ENCODE results near the gene AKT3. TPM values are rescaled to one million over a fixed set of nuclear protein-coding genes. Genes with fewer than 3 reads are reported as not detected.

The AKT3 gene
- total RNA-seq, 2 experiments from 2014 or later, result 28.3 to 31.5 TPM

DNA sequence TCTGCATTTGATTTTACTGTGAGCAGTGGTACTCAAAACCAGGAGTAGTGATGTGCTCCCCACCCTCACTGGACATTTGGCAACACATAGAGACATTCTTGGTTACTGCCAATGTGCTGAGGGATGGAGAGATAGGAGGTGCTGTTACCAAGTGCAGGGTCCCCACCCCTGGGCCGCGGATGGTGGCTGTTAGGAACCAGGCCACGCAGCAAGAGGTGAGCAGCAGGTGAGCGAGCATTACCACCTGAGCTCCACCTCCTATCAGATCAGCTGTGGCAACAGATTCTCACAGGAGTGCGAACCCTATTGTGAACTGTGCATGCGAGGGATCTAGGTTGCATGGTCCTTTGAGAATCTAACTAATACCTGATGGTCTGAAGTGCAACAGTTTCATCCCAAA, 95.7 kb downstream of the AKT3 start:
- H3K27me3 Mint-ChIP-seq, result no peaks in the 10 kb centered on the region
- no peak for DNase-seq
- POLR2A ChIA-PET, result no interaction called here
- H3K4me1 Mint-ChIP-seq, result peaks cover 2% of the 10 kb centered on the region
- no peaks in the 10 kb centered on the region for H3K36me3 Mint-ChIP-seq (ENCODE audit: low read depth)
- no peak overlapping the region for H3K27ac Mint-ChIP-seq
- H3K9me3 Mint-ChIP-seq, result no peaks in the 10 kb centered on the region
- H3K4me3 Mint-ChIP-seq, result no peak overlapping the region
- CTCF ChIA-PET, result interaction anchor here (1.3 kb wide), 1 partner anchor 13 kb away, joined by 3 read pairs; no protein-coding TSS in a partner anchor

DNA sequence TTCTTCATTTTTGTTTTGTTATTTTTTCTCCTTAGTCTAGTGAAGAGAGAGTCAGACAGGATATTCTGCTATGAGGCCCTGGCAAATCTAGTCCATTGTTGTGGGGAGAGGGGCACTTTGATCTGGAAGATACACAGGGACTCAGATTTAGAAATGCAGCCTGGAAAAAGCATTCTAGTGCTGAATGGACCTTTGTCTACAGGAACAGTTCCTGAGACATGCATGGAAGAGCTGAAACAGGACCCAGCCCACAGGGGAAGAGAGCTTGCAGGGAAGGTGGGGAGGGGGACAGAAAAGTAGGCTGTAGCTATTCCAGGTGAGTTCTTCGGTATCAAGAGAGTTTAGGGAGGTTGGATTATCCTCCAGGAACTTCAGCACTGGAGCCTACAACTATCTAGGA, 98.5 kb downstream of the AKT3 start:
- Mint-ChIP-seq H3K36me3 (ENCODE audit: low read depth) (no peaks in the 10 kb centered on the region), H3K27ac (no peak overlapping the region), H3K4me3 (no peak overlapping the region), H3K27me3 (no peaks in the 10 kb centered on the region), H3K4me1 (peaks cover 2% of the 10 kb centered on the region), H3K9me3 (no peaks in the 10 kb centered on the region)
- ChIA-PET CTCF (interaction anchor here (0.6 to 1.1 kb wide), 3 partner anchors 278 to 408 kb away, joined by 3 to 6 read pairs (median 3); no protein-coding TSS in a partner anchor), POLR2A (no interaction called here)
- no peak for DNase-seq

DNA sequence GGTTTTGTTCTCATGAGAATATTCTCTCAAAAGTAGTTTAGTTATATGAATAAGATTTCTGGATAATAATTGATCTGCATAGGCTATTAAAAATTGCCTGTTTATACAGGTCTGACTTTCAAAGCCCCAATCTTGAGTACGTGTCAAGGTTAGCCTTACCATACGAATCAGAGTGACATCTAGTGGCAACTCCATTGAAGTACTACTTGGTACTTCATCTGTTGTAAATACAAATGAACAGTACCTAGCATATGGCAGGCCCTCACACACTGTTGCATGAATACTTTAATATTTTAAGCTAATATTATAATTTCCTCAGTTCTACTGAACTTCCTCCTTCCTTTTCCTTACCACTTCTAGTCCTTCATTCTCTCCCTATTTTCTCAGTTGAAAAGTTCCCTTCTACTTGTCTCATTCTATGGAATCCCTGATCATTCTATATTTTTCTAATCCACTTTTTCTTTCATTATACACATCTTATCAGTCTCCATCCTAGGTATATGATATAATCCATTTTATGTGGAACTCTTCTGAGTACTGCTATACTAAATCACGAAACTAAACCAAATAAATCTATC, 101.2 kb downstream of the AKT3 start:
- no peak overlapping the region for H3K27ac Mint-ChIP-seq
- H3K27me3 Mint-ChIP-seq, result no peaks in the 10 kb centered on the region
- H3K36me3 Mint-ChIP-seq (ENCODE audit: low read depth), result no peaks in the 10 kb centered on the region
- ChIA-PET POLR2A (no interaction called here), CTCF (no interaction called here)
- H3K4me3 Mint-ChIP-seq, result no peak overlapping the region
- H3K4me1 Mint-ChIP-seq, result peaks cover 2% of the 10 kb centered on the region
- DNase-seq, result peak; percentile 60
- peaks cover 2% of the 10 kb centered on the region for H3K9me3 Mint-ChIP-seq

DNA sequence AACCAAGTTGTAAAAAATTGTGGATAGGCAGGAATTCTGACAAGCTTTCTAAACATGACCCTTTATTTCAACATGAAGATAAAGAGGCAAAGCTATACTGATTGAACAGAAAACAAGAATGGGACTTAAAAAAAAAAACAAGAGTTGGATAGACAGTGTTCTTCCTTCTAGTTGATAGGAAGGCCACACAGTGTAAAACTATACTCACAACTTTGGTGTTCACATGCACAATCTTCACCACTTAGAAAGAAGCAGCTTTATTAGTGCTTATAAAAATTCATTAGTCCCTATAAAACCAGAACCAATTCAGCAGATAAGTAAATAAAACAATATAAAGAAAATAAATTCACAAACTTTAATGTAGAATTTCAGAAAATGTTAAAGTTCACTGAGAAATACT, 101.8 kb downstream of the AKT3 start:
- Mint-ChIP-seq H3K9me3 (peaks cover 2% of the 10 kb centered on the region), H3K27ac (no peak overlapping the region), H3K36me3 (ENCODE audit: low read depth) (no peaks in the 10 kb centered on the region), H3K4me1 (peaks cover 2% of the 10 kb centered on the region), H3K4me3 (no peak overlapping the region), H3K27me3 (no peaks in the 10 kb centered on the region)
- CTCF ChIA-PET, result no interaction called here
- POLR2A ChIA-PET, result no interaction called here
- no peak for DNase-seq

DNA sequence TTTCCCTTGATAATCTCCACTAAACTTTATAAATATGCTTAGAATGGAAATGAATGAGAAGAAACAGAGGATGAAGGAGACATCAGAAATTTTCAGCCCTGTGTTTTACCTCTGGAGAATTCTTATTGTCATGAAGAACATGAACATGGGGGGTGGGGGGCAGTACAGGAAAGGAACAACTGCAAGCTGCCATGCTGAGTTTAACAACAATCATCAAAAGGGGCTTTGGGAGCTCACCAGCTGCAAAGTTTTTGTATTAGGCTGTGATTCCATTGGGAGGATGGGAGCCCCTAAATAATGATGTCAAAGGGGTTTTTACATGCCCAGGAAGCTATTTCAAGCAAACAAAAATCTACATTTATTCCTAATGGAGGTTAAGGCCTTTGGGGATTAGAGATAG, 103.3 kb downstream of the AKT3 start:
- ChIA-PET POLR2A (no interaction called here), CTCF (no interaction called here)
- Mint-ChIP-seq H3K27me3 (no peaks in the 10 kb centered on the region), H3K36me3 (ENCODE audit: low read depth) (peaks cover 3% of the 10 kb centered on the region), H3K4me1 (peaks cover 2% of the 10 kb centered on the region), H3K9me3 (peaks cover 5% of the 10 kb centered on the region), H3K4me3 (no peak overlapping the region), H3K27ac (no peak overlapping the region)
- no peak for DNase-seq

DNA sequence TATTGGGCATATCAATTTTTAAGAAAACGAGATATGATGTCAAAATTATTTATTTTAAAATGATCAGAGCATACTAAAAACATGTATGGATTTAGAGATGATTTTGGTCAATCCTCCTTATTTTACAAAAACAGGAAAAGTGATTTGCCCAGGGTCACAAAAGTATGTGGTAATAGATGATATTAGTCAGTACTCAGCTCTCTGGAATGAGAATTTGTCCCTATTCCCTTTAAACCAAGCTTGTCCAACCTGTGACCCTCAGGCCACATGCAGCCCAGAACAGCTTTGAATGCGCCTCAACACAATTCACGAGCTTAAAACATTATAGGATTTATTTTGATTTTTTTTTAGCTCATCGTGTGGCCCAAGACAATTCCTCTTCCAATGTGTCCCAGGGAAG, 104.7 kb downstream of the AKT3 start:
- no peak for DNase-seq

DNA sequence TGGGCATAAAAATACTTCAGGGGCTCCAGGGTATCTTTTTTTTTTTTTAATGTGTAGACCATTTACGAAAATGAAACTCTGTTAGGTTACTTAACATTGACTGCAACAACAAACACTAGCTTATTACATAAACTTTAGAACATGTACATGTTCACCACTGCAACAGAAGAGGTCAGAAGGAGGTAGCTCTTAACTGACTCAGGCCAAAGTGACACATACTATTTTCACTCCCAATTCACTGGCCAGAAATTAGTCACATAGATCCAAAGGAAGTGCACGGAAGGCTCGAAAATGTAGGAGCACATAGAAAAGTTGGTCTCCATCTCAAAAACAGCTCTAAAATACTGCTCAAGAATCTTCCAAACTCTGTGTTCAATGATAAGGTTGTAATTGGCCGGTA, 107.2 kb downstream of the AKT3 start:
- Mint-ChIP-seq H3K9me3 (peaks cover 5% of the 10 kb centered on the region), H3K4me1 (peaks cover 6% of the 10 kb centered on the region), H3K27ac (no peak overlapping the region), H3K36me3 (ENCODE audit: low read depth) (peaks cover 3% of the 10 kb centered on the region), H3K27me3 (no peaks in the 10 kb centered on the region), H3K4me3 (no peak overlapping the region)
- ChIA-PET CTCF (no interaction called here), POLR2A (no interaction called here)
- DNase-seq, result no peak

More for the DNA sequence above, 104.7 kb downstream of the AKT3 start:
- H3K27me3 Mint-ChIP-seq, result no peaks in the 10 kb centered on the region
- CTCF ChIA-PET, result no interaction called here
- H3K4me3 Mint-ChIP-seq, result no peak overlapping the region
- peaks cover 5% of the 10 kb centered on the region for H3K9me3 Mint-ChIP-seq
- H3K27ac Mint-ChIP-seq, result no peak overlapping the region
- no peaks in the 10 kb centered on the region for H3K4me1 Mint-ChIP-seq
- peaks cover 3% of the 10 kb centered on the region for H3K36me3 Mint-ChIP-seq (ENCODE audit: low read depth)
- POLR2A ChIA-PET, result no interaction called here

DNA sequence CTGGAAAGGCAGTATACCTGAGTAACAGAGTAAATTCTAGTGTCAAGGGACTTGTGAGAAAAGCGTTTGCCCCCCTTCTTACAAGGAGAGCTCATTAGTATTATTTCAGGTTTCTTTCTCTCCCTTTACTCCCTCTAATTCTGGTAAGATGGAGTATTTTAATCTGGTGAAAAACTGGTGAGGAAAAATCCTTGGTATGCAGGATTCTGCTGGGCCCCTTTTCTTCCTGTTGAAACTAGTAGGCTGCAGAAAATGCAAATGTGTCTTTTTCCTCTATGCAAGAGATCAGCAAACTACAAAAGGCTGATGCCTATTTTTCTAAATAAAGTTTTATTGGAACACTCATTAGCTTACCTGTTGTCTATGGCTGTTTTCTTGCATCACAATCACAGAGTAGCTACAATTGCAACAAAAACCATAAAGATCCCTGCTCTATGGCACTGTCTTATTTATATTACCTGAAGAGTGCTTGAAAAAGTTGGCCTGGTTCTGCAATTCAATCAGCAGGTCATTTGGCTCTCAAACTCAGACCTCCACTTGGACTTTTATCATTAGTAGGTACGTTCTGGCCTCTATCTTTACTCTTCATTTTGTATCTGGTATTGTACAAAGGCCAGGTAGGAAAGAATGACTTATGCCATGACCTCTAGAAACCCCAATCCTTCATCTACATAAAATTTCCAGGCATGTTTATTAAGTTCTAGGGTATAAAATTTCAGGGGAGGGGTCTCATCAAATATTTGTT, 109.6 kb downstream of the AKT3 start:
- POLR2A ChIA-PET, result no interaction called here
- H3K36me3 Mint-ChIP-seq (ENCODE audit: low read depth), result peaks cover 3% of the 10 kb centered on the region
- H3K4me1 Mint-ChIP-seq, result peaks cover 6% of the 10 kb centered on the region
- H3K27me3 Mint-ChIP-seq, result no peaks in the 10 kb centered on the region
- H3K27ac Mint-ChIP-seq, result no peak overlapping the region
- peaks cover 5% of the 10 kb centered on the region for H3K9me3 Mint-ChIP-seq
- no peak for DNase-seq
- CTCF ChIA-PET, result no interaction called here
- no peak overlapping the region for H3K4me3 Mint-ChIP-seq

DNA sequence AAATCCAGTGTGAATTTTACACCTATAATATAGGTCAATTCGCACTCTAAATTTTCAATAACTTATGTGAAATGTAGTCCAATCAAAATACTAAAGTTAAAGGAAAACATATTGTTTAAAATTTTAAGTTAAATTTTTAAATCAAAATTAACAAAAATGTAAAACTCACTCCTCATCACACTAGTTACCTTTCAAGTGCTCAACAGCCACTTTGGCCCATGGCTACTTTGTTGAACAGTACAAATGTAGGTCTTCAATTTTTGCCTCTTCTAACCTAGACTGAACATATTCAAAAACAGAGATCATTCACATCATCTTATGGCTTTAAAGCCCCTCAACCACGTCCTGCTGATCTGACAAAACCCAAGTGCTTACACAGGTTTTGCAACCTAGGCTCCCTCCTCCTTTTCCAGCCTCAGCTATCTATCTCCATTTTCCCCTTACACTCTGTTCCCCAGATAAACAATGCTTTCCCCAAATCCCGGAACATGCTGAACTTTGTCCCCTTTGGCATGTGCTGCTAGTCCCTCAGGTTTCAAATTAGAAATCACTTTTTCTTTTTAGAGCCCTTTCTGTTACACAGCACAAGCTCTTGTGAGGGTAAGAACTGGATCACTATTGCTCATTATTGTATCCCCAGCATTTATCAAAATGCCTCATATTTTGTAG, 110.6 kb downstream of the AKT3 start:
- Mint-ChIP-seq H3K27ac (no peak overlapping the region), H3K4me1 (peaks cover 6% of the 10 kb centered on the region), H3K36me3 (ENCODE audit: low read depth) (peaks cover 3% of the 10 kb centered on the region), H3K9me3 (peaks cover 5% of the 10 kb centered on the region), H3K27me3 (no peaks in the 10 kb centered on the region), H3K4me3 (no peak overlapping the region)
- DNase-seq, result no peak
- POLR2A ChIA-PET, result no interaction called here
- CTCF ChIA-PET, result no interaction called here

DNA sequence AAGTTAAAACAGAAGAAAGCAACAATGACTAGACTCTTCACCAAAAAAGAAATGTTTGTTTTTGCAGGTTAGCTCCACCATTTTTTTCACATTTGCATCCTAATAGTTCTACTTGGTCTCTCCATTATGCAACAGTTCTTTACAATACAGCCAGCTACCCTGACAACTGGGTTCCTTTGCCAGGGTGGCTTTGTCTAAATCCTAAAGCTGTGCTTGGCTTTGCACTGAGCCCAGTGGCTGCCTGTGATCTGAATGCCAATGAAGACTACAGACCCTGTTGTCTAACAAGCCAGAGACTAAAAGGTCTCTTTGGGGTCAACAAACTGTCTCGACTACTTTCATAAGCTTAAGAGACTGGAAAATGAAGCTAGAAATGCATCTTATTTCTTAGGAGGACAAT, 112.0 kb downstream of the AKT3 start:
- no peak overlapping the region for H3K4me3 Mint-ChIP-seq
- no peak overlapping the region for H3K27ac Mint-ChIP-seq
- no peak for DNase-seq
- H3K27me3 Mint-ChIP-seq, result no peaks in the 10 kb centered on the region
- POLR2A ChIA-PET, result interaction anchor here (0.5 kb wide), 1 partner anchor 218 kb away, joined by 3 read pairs; no protein-coding TSS in a partner anchor
- CTCF ChIA-PET, result no interaction called here
- H3K4me1 Mint-ChIP-seq, result peaks cover 6% of the 10 kb centered on the region
- H3K36me3 Mint-ChIP-seq (ENCODE audit: low read depth), result peaks cover 3% of the 10 kb centered on the region
- H3K9me3 Mint-ChIP-seq, result peaks cover 3% of the 10 kb centered on the region

DNA sequence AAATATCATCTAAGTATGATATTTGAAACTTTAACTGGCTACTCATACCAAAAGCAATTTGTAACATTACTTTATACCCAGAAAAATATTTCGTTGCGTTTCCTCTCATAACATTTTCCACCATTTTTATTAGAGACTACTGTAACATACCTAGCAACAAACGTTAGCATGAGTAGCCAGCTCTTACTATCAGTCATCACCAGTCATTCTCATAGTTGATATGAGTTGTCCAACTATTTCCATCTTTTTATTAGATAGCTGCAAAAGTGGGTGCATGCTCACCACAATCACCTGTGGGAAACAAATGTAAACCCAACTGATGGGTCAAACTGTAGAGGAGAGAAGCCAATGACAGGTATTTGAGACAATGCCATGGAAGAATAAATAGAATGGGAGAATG, 114.6 kb downstream of the AKT3 start:
- Mint-ChIP-seq H3K4me3 (no peak overlapping the region), H3K36me3 (ENCODE audit: low read depth) (no peaks in the 10 kb centered on the region), H3K4me1 (peaks cover 8% of the 10 kb centered on the region), H3K27me3 (no peaks in the 10 kb centered on the region), H3K27ac (no peak overlapping the region), H3K9me3 (no peaks in the 10 kb centered on the region)
- ChIA-PET POLR2A (no interaction called here), CTCF (no interaction called here)
- no peak for DNase-seq

DNA sequence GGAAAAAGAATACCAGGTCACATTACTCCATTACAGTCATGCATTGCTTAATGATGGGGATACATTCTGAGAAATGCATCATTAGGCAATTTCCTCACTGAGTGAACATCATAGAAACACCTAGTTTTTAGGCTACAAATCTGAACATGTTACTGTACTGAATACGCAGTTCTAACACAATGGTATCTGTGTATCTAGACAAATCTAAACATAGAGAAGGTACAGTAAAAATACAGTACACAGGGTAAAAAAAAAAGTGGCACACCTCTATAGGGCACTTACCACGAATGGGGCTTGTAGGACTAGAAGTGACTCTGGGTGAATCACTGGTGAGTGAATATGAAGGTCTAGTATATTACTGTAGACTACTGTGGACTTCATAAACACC, 115.7 kb downstream of the AKT3 start:
- peaks cover 2% of the 10 kb centered on the region for H3K4me1 Mint-ChIP-seq
- CTCF ChIA-PET, result no interaction called here
- POLR2A ChIA-PET, result no interaction called here
- no peak overlapping the region for H3K4me3 Mint-ChIP-seq
- no peak overlapping the region for H3K27ac Mint-ChIP-seq
- no peaks in the 10 kb centered on the region for H3K27me3 Mint-ChIP-seq
- DNase-seq, result no peak
- H3K36me3 Mint-ChIP-seq (ENCODE audit: low read depth), result peaks cover 1% of the 10 kb centered on the region
- H3K9me3 Mint-ChIP-seq, result peaks cover 4% of the 10 kb centered on the region

DNA sequence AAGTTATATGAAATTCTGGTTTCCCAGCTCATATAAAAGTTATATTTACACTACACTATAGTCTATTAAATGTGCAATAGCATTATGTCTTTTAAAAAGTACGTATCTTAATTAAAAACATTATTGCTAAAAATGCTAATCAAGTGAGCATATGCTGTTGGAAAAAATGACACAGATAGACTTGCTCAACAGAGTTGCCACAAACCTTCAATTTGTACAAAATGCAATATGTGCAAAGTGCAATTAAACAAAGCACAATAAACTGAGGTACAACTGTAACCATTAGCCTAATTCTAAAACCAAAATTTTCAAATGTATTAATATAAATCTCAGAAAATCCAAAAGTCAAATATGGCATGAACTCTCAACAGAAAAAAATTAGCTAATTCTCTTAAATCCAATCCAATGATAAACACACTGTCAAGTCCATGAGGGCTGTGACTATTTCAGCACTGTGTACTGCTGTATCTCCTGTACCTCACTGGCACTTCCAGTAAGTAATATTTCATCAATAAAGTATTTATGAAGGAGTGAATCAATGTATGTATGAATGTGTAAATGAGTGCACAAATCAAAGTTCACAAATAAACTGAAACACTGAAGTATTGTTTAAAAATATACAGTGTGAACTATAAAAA, 116.3 kb downstream of the AKT3 start:
- Mint-ChIP-seq H3K9me3 (peaks cover 7% of the 10 kb centered on the region), H3K36me3 (ENCODE audit: low read depth) (peaks cover 4% of the 10 kb centered on the region), H3K27me3 (no peaks in the 10 kb centered on the region), H3K27ac (no peak overlapping the region), H3K4me1 (peaks cover 7% of the 10 kb centered on the region), H3K4me3 (no peak overlapping the region)
- ChIA-PET POLR2A (no interaction called here), CTCF (no interaction called here)
- no peak for DNase-seq
